HG02973 (cell line): ENCODE measurements around the gene PRKAA1.
"Not testable (repeated sequence)": the region's sequence is repeated elsewhere in the genome, so short reads cannot be mapped to it uniquely, and the experiment has no call there.

Source experiments
- ATAC-seq: cut with Tn5 transposase; IDR thresholded peaks from one replicate; pipeline ENCODE4 v1.9.1; 2021; ENCODE audit warnings: moderate library complexity; ENCODE audit not compliant: unreplicated experiment

The PRKAA1 gene

DNA sequence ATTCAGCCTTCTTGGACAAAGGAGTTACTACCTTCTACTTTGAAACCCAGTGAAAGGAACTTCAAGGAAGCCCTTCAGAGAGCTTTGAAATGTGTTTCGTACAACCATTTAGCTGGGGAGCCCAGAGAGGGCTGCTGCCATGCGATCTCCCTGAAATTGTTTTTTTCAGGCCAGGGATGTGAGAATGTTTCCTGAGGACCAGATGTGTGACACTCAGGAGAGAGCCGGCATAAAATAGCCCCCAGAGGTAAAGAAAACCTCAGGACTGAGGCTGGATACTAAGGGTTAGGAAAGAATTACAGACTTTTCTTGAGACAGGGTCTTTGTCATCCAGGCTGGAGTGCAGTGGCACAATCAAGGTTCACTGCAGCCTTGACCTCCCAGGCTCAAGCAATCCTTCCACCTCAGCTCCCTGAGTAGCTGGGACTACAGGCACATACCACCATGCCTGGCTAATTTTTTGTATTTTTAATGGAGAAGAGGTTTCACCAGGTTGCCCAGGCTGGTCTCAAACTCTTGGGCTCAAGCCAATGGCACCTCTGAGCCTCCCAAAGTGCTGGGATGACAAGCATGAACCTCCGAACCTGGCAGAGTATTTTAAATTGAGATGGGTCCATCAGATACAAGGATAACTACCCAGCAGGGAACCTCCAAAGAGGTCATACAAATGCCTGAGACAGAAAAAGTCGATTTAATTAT lies 28.5 kb upstream of the PRKAA1 start:
- ATAC-seq, result no peak

DNA sequence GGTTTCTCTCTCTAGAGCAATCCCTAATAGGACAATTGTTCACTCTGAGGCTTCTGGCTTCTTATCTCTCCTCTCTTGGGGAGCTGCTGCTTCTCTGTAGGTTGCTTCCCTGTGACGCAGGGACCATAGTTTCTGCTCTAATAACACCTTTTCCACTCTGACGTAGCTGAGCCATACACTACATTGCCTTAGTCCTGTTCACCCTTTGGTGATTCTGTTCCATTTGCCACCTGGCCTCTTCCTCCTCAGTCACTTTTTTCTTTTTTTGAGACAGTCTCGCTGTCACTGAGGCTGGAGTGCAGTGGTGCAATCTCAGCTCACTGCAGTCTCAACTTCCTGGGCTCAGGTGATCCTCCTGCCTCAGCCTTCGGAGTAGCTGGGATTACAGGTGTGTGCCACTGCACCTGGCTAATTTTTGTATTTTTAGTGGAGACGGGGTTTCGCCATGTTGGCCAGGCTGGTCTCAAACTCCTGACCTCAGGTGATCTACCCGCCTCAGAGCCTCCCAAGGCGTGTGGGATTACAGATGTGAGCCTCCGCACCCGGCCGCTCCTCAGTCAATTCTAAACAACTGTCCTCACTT lies 27.4 kb upstream of the PRKAA1 start:
- not testable (repeated sequence) for ATAC-seq

DNA sequence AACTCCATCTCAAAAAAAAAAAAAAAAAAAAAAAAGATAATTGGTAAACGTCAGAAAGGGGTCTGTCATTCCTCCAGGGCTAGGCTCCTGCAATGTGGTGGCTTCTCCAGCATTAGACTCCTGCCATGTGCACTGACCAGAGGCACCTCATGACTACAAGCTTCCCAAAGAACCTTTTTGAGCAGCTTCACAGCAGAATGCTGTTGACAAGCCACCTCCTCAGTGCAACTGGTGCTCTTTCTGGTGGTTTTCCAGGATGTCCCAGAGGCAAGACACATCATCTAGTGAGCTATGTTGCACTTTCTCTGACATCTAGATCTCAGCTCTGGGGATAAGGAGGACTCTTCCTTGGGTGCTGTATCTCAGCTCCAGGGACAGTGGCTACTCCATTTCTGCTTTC lies 25.3 kb upstream of the PRKAA1 start:
- no peak for ATAC-seq

DNA sequence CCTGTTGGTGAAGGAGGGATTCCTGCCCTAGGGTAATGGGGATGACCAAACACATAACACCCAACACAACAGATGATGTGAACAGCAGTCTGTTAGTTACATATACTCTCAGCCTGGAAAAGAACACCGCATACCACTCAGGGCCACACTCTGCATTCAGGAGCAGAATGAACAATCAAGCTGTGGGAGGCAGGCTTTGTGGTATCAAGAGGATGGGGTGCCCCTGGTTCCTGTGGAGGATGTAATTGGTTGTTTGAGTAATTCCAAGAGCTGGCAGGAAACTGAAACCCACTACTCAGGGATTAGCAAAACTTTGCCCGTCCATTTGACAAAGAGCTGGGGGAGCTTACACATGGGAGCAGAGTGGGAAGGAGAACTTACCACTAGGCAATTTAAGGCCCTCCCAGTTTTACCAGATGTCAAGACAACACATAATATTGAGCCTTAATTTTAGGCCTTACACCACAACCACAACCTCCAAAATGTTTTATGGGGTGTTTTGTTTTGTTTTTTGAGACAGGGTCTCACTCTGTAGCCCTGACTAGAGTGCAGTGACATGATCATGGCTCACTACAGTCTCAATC lies 15.6 kb upstream of the PRKAA1 start:
- no peak for ATAC-seq

DNA sequence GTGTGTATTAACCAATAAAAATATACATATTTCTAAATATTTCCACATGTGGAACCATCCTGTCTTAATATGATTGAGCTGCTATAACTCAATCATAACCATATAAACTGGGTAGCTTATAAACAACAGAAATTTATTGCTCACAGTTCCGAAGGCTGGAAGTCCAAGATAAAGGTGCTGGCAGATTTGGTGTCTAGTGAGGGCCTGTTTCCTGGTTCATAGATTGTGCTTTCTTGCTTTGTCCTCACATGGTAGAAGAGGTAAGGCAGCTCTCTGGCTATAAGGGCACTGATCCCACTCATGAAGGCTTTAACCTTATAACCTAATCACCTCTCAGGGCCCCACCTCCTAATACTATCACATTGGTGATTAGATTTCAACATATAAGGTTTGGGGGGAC lies 14.0 kb upstream of the PRKAA1 start:
- ATAC-seq, result no peak

DNA sequence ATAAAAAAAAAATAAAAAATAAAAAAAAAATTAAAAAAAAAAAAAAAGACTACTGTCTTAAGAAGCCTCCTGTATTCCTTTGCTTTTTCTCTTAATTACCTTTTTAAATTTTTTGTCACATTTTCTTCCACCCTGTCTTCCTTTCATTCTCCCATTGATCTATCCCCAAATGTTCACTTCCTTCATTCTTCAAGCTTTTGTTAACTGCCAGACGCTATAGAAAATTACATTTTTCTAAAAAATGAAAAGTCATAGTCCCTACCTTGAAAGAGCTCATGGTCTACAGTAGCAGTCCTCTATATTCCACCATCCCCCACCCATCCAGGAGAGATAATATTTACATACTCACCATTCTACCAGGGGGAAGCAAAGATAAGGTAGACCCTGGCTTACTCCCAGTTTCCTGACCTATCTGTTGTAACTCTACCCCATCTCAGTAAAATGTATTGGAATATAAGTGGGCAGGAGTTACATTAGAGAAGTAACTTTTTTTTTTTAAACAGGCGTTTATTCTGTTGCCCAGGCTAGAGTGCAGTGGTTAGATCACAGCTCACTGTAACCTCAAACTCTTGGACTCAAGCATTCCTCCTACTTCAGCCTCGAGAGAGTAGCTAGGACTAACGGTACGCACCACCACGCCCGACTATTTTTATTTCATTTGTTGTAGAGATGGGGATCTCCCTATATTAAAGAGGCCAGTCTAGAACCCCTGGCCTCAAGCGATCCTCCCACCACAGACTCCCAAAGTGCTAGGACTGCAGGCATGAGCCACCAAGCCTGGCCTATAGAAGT lies 3.8 kb upstream of the PRKAA1 start:
- no peak for ATAC-seq

DNA sequence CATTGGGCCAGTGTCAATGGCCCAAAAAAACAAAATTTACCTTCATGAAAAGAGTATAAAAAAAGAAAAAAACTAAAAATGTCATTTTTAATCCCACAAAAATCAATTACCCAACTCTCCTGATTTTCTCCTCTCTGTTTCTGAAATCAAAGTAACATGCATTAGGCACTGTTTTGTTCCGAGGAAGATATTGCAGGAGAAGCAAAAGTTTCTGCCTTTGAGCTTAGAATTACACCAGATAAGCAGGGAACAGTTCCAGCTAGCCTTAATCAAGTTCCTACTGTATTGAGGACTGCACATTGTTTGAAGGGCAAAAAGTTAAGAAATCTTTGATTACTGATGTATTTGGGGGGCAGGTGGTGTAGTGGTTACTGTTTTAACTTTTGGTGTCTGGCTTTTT lies 1.1 kb upstream of the PRKAA1 start:
- ATAC-seq, result no peak

DNA sequence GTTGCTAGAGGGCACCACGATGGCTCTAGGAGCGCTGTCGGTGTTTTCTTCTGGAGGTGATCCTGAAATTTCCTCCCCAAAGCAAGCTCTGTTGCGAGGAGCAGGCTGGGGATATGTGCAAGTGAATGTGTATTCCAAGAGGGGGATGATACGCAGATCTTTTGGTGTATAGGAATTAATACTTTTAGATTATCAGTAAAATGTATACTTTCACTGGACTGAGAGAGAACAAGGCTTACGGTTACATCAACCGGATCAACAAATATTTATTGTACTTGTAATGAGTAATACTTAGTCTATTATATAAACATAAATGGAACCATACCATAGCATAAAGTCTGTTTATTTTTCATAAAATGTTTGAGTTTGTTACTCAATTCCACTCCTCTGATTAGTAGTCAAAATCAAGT lies 632 bp upstream of the PRKAA1 start:
- ATAC-seq, result no peak

DNA sequence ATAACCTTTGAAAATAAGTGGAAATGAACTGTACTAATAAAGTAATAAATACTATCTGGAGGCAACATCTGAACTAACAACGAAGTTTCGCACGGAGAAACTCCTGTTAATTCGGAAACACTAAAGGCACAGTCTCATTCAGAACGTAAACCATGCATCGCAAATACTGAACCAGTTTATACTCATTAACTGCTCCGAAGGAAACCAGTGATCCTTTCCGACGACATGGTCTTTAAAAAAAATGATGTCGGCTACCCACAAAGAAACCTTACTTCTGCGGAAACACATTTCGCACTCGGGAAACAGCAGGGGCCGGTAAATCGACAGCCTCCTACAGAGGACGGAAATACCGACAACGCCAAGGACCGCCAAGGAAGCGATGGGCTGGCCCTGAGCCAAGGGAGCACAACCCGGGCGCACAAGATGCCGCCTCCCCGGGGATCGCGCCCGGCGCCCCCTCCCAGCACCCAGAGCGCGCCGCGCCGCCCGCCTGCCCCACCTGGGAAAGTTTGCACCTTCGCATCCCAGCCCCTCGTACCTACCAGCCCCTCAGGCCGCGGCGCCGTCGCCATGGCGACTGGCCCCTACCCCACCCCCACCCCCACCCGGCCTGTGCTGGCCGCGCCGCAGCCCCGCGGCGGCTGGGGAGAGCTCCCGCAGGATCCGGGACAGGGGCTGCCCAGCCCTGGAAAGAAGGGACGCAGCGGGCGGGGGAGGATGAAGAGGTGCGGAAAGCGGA lies 732 bp downstream of the PRKAA1 start:
- ATAC-seq, result peak; percentile 43

DNA sequence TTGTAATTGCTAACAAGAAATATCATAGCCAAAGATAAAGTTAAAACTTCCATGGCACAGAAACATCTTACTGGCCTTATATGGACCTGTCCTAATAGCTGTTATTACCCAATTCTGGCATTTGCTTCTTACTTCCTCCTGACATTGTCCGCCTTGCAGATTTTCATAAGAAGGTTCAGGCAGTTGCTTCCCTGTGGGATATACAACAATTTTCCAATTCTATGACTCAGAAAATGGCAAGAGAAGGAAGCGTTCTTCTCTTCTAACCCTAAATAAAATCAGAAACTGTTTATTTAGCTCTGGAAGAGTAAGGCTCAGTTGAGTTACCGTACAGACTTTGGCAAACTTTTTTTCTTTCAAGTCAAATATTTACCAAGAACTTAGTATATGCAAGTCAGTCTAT lies 1.7 kb downstream of the PRKAA1 start:
- no peak for ATAC-seq

DNA sequence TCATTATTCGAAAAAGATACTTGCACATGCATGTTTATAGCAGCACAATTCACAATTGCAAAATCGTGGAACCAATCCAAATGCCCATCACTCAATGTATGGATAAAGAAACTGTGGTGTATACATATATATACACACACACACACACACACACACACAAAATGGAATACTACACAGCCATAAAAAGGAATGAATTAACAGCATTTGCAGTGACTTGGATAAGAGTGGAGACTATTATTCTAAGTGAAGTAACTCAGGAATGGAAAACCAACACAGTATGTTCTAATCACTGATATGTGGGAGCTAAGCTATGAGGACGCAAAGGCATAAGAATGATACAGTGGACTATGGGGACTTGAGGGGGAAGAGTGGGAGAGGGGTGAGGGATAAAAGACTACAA lies 3.3 kb downstream of the PRKAA1 start:
- not testable (repeated sequence) for ATAC-seq

DNA sequence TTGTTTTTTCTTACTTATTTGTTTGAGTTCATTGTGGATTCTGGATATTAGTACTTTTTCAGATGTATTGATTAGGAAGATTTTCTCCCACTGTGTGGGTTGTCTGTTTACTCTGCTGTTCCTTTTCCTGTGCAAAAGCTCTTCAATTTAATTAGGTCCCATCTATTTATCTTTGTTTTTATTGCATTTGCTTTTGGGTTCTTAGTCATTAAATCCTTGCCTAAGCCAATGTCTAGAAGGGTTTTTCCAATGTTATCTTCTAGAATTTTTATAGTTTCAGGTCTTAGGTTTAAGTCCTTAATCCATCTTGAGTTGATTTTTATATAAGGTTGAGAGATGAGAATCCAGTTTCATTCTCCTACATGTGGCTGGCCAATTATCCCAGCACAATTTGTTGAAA lies 3.8 kb downstream of the PRKAA1 start:
- ATAC-seq, result not testable (repeated sequence)

DNA sequence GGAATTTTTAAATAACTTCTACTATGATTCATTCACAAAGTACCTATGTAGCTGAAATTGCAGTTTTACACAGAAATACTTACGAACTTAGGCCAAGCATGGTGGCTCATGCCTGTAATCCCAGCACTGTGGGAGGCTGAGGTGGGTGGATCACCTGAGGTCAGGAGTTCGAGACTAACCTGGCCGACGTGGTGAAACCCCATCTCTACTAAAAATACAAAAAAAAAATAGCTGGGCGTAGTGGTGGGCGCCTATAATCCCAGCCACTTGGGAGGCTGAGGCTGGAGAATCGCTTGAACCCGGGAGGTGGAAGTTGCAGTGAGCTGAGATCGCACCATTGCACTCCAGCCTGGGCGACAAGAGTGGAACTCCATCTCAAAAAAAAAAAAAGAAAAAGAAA lies 5.5 kb downstream of the PRKAA1 start:
- not testable (repeated sequence) for ATAC-seq

DNA sequence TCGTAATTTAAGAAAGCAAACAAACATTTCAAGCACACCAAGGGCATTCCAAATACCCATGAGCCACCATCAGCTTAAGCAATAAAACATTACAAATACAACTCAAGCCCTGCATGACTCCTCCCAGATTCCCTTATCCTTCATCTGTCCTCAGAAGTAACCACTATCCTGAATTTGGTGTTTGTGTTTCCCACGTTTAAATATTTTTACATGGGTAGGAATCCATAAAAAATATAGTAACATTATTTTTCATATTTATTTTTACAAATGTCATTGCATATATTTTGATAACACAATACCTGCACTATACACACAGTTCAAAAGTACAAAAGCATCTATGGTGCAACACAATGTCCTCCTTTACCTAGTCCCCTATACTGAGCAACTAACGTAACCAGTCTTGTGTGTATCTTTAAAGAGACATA lies 6.4 kb downstream of the PRKAA1 start:
- no peak for ATAC-seq

DNA sequence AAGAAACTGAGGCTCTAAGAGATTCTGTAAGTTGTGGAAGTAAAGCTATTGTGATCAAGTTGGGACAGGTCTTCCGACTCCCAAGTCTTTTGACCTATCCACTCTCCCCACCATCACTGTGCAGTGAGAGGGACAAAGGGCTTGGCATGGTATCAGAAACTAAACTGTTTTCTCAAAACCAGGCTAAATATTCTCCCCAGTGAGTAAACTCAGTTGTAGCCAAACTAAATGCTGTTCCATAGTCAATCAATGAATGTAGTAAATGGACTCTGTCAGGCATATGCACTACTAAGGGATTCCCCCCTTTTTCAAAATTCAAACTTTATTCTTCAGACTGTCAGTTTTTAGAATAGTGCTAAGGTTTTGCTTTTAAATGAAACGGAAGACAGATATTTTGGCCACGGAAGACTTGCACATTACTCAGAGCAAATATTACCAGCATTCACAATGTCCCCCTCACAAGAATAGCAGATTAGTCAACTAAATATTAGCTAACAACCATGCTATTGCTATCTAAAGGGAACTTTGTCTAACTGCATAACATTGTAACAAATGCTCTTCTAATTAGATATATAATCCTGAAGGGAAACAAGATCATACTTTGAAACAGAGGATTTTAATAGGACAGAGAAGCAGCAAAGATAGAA lies 7.1 kb downstream of the PRKAA1 start:
- no peak for ATAC-seq

DNA sequence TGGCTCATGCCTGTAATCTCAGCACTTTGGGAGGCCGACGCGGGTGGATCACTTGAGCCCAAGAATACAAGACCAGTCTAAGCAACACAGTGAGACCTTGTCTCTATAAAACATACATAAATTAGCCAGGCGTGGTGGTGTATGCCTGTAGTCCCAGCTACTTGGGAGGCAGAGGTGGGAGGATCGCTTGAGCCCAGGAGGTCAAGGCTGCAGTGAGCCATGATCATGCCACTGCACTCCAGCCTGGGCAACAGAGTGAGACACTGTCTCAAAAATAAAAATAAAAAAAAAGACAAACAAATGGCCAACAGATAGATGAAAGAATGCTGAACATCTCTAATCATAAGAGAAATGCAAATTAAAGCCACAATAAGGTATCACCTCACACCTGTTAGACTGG lies 9.2 kb downstream of the PRKAA1 start:
- not testable (repeated sequence) for ATAC-seq

DNA sequence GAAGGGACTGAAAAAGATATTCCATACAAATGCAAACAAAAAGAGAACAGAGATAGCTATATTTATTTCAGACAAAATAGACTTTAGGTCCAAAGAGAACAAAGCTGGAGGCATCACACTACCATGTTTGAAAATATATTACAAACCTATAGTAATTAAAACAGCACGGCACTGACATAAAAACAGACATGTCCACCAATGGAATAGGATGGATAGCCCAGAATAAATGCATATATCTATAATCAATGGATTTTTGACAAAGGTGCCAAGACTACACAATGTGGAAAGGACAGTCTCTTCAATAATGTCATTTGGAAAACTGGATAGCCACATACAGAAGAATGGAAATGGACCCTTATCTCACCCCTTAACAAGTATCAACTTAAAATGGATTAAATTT lies 10.2 kb downstream of the PRKAA1 start:
- ATAC-seq, result no peak

DNA sequence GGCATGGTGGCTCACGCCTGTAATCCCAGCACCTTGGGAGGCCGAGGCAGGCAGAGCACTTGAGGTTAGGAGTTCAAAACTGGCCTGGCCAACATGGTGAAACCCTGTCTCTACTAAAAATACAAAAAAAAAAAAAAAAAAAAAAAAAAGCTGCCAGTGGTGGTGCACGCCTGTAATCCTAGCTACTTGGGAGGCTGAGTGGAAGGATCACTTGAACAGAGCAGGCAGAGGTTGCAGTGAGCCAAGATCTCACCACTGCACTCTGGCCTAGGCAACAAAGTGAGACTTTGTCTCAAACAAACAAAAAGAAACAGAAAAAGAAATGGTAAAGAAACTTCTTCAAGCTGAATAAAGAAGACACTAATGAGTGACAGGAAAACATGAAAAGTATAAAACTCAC lies 11.5 kb downstream of the PRKAA1 start:
- ATAC-seq, result not testable (repeated sequence)

DNA sequence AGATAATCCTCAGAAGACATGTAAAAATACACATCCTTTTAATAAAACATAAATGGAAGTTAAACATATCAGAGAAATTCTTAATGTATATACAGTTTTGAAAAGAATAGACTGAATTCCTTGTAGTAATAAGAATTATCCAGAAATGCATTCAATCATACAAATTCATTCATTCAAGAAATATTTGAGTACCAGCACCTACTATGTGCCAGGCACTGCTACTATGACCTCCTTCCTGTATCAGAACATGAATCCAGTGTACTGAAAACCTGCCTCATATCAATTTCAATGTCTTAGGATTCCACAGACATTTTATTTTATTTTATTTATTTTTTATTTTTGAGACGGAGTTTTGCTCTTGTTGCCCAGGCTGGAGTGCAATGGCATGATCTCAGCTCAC lies 13.3 kb downstream of the PRKAA1 start:
- ATAC-seq, result no peak

DNA sequence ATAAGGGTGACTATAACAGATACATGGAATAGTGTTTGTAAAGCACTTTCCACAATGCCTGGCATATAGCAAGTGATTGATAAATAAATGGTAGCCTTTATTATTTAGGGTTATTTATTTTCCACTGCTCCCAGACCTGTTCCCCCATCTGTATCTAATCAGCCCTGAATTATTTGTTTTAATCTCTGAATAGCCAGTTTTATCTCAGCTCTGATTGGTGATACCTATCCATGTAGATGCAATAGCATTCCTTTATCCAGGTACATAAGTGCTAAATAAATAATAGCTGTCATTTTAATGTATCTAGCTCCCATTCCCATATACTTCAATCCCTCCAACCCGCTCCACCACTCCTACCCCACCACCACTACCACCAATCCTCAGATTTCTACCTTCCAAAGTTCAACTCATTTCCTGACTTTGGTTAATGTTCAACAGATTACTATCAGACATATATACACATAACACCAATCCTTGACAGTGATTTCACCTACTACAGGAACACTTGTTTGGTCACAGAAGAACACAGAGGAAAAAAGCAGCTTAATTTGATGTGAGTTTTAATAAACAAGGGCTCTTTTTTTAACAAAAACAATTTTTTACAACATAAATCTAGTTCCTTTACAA lies 14.0 kb downstream of the PRKAA1 start:
- ATAC-seq, result no peak
